SK-N-SH treated with all-trans-retinoic acid at 6 μM for 48 hours (cell line): Measurements from ENCODE around the gene RBM10.

Source experiments
- ATAC-seq: fragments of 200-7000 bp; cut with Tn5 transposase; 3 replicates; pipeline ENCODE4 v1.9.1; 2020; ENCODE audit warnings: mild to moderate bottlenecking, moderate library complexity
- ARNTL ChIP-seq: fragments of 450-650 bp; formaldehyde crosslinking; IDR thresholded peaks from 2 replicates; pipeline ENCODE4 v1.5.0; 2020; ENCODE audit warnings: low read depth, mild to moderate bottlenecking, moderate library complexity, borderline replicate concordance
- BACH2 ChIP-seq: fragments of 250-450 bp; sonication (Bioruptor Pico); IDR thresholded peaks from 2 replicates; pipeline ENCODE4 v1.9.0; 2021; ENCODE audit warnings: mild to moderate bottlenecking, borderline replicate concordance
- CSDC2 ChIP-seq: fragments of 250-450 bp; sonication (Bioruptor Pico); IDR thresholded peaks from 2 replicates; pipeline ENCODE4 v1.5.0; 2020; ENCODE audit warnings: mild to moderate bottlenecking, moderate library complexity
- ESRRG ChIP-seq: fragments of 250-450 bp; sonication (Bioruptor Pico); IDR thresholded peaks from 2 replicates; pipeline ENCODE4 v1.6.1; 2021; ENCODE audit warnings: mild to moderate bottlenecking
- OSR1 ChIP-seq: fragments of 250-450 bp; sonication (Bioruptor Pico); IDR thresholded peaks from 2 replicates; pipeline ENCODE4 v1.8.0; 2022; ENCODE audit warnings: moderate library complexity, mild to moderate bottlenecking, inconsistent platforms
- PATZ1 ChIP-seq: fragments of 250-450 bp; sonication (Bioruptor Pico); IDR thresholded peaks from 2 replicates; pipeline ENCODE4 v1.8.0; 2020; ENCODE audit warnings: mild to moderate bottlenecking, moderate library complexity, borderline replicate concordance
- POU6F1 ChIP-seq: fragments of 250-450 bp; sonication (Bioruptor Pico); IDR thresholded peaks from 2 replicates; pipeline ENCODE4 v1.8.0; 2021; ENCODE audit warnings: low read depth, mild to moderate bottlenecking, moderate library complexity, borderline replicate concordance
- PPARA ChIP-seq: fragments of 250-450 bp; sonication (Bioruptor Pico); IDR thresholded peaks from 2 replicates; pipeline ENCODE4 v1.5.0; 2020; ENCODE audit warnings: mild to moderate bottlenecking, borderline replicate concordance
- RARB ChIP-seq: fragments of 250-450 bp; sonication (Bioruptor Pico); IDR thresholded peaks from 2 replicates; pipeline ENCODE4 v1.8.0; 2021; ENCODE audit warnings: mild to moderate bottlenecking, moderate library complexity
- SNAI2 ChIP-seq: fragments of 250-450 bp; sonication (Bioruptor Pico); IDR thresholded peaks from 2 replicates; pipeline ENCODE4 v1.5.0; 2020; ENCODE audit warnings: mild to moderate bottlenecking, moderate library complexity
- TCF4 ChIP-seq: fragments of 250-450 bp; sonication (Bioruptor Pico); IDR thresholded peaks from 2 replicates; pipeline ENCODE4 v1.8.0; 2021; ENCODE audit warnings: mild to moderate bottlenecking, moderate library complexity, borderline replicate concordance
- TOX ChIP-seq: fragments of 250-450 bp; sonication (Bioruptor Pico); IDR thresholded peaks from 2 replicates; pipeline ENCODE4 v1.8.0; 2021; ENCODE audit warnings: mild to moderate bottlenecking, moderate library complexity, borderline replicate concordance
- ZC3H10 ChIP-seq: fragments of 250-450 bp; sonication (Bioruptor Pico); IDR thresholded peaks from 2 replicates; pipeline ENCODE4 v1.5.1; 2021; ENCODE audit warnings: mild to moderate bottlenecking, moderate library complexity
- ZFP3 ChIP-seq: fragments of 250-450 bp; sonication (Bioruptor Pico); IDR thresholded peaks from 2 replicates; pipeline ENCODE4 v1.5.0; 2020; ENCODE audit warnings: mild to moderate bottlenecking, moderate library complexity
- ZFP30 ChIP-seq: fragments of 450-650 bp; formaldehyde crosslinking; IDR thresholded peaks from 2 replicates; pipeline ENCODE4 v1.5.0; 2022; ENCODE audit warnings: mild to moderate bottlenecking, moderate library complexity
- ZNF565 ChIP-seq: fragments of 450-650 bp; formaldehyde crosslinking; conservative IDR thresholded peaks from 2 replicates; pipeline ENCODE4 v1.5.0; 2020; ENCODE audit warnings: low read depth, mild to moderate bottlenecking, moderate library complexity
- ZNF70 ChIP-seq: fragments of 450-650 bp; formaldehyde crosslinking; IDR thresholded peaks from 2 replicates; pipeline ENCODE4 v1.5.0; 2020; ENCODE audit warnings: mild to moderate bottlenecking, moderate library complexity
- ZNF8 ChIP-seq: fragments of 450-650 bp; formaldehyde crosslinking; IDR thresholded peaks from 2 replicates; pipeline ENCODE4 v1.5.0; 2020; ENCODE audit warnings: mild to moderate bottlenecking, moderate library complexity
- TF ChIP-seq, protein P1 (sequence below): fragments of 250-450 bp; sonication (Bioruptor Pico); IDR thresholded peaks from 2 replicates; pipeline ENCODE4 v1.5.1; 2020; ENCODE audit warnings: low read depth, mild to moderate bottlenecking, moderate library complexity
- TF ChIP-seq, protein P2 (sequence below): fragments of 250-450 bp; sonication (Bioruptor Pico); IDR thresholded peaks from 2 replicates; pipeline ENCODE4 v1.5.0; 2020; ENCODE audit warnings: mild to moderate bottlenecking, moderate library complexity

Gene RBM10

DNA sequence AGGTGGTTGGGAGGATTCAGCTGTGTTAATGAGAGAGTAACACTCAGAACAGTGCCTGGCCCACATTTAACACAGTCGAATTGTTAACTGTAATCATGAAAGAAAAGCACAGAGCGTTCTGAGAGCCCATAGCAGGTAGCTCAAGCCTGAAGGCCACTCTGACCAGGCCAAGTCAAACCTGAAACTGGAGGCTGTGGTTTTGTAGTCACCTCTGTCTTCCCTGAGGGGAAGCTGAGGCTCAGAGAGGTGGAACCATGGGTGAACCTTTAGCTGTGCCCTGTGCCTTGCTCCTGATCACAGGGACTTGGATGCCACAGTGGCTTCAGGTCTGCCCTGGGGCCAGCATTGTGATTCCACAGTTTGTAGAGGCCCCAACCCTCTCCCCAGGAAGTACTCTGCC is 32.1 kb downstream of the RBM10 start:
- TF ChIP-seq, protein P1, sequence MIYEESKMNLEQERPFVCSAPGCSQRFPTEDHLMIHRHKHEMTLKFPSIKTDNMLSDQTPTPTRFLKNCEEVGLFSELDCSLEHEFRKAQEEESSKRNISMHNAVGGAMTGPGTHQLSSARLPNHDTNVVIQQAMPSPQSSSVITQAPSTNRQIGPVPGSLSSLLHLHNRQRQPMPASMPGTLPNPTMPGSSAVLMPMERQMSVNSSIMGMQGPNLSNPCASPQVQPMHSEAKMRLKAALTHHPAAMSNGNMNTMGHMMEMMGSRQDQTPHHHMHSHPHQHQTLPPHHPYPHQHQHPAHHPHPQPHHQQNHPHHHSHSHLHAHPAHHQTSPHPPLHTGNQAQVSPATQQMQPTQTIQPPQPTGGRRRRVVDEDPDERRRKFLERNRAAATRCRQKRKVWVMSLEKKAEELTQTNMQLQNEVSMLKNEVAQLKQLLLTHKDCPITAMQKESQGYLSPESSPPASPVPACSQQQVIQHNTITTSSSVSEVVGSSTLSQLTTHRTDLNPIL (CRISPR knock-in tag): no peak
- no peak for TF ChIP-seq ARNTL (CRISPR knock-in tag)
- TF ChIP-seq BACH2 (CRISPR knock-in tag): no peak
- TF ChIP-seq PATZ1: no peak
- TF ChIP-seq ESRRG (CRISPR knock-in tag): no peak
- no peak for TF ChIP-seq ZNF70 (CRISPR knock-in tag)
- TF ChIP-seq SNAI2 (CRISPR knock-in tag): no peak
- TF ChIP-seq ZFP3: no peak
- no peak for ATAC-seq

GRCh38 chrX:47178337-47178736 is 33.3 kb downstream of the RBM10 start:
- no peak for TF ChIP-seq SNAI2 (CRISPR knock-in tag)
- TF ChIP-seq ZFP3: no peak
- no peak for TF ChIP-seq ESRRG (CRISPR knock-in tag)
- no peak for TF ChIP-seq TOX (CRISPR knock-in tag)
- no peak for TF ChIP-seq ZNF565 (CRISPR knock-in tag)
- TF ChIP-seq, protein P2, sequence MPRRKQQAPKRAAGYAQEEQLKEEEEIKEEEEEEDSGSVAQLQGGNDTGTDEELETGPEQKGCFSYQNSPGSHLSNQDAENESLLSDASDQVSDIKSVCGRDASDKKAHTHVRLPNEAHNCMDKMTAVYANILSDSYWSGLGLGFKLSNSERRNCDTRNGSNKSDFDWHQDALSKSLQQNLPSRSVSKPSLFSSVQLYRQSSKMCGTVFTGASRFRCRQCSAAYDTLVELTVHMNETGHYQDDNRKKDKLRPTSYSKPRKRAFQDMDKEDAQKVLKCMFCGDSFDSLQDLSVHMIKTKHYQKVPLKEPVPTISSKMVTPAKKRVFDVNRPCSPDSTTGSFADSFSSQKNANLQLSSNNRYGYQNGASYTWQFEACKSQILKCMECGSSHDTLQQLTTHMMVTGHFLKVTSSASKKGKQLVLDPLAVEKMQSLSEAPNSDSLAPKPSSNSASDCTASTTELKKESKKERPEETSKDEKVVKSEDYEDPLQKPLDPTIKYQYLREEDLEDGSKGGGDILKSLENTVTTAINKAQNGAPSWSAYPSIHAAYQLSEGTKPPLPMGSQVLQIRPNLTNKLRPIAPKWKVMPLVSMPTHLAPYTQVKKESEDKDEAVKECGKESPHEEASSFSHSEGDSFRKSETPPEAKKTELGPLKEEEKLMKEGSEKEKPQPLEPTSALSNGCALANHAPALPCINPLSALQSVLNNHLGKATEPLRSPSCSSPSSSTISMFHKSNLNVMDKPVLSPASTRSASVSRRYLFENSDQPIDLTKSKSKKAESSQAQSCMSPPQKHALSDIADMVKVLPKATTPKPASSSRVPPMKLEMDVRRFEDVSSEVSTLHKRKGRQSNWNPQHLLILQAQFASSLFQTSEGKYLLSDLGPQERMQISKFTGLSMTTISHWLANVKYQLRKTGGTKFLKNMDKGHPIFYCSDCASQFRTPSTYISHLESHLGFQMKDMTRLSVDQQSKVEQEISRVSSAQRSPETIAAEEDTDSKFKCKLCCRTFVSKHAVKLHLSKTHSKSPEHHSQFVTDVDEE (CRISPR knock-in tag): no peak
- no peak for TF ChIP-seq OSR1 (CRISPR knock-in tag)
- no peak for TF ChIP-seq RARB (CRISPR knock-in tag)
- no peak for TF ChIP-seq TCF4 (CRISPR knock-in tag)
- no peak for TF ChIP-seq PPARA (CRISPR knock-in tag)
- no peak for TF ChIP-seq BACH2 (CRISPR knock-in tag)
- TF ChIP-seq, protein P1 (CRISPR knock-in tag): no peak
- TF ChIP-seq ZC3H10 (CRISPR knock-in tag): no peak
- TF ChIP-seq ZNF70 (CRISPR knock-in tag): no peak
- TF ChIP-seq CSDC2 (CRISPR knock-in tag): no peak
- TF ChIP-seq ZNF8 (CRISPR knock-in tag): no peak
- no peak for TF ChIP-seq POU6F1 (CRISPR knock-in tag)
- no peak for TF ChIP-seq ZFP30 (CRISPR knock-in tag)
- TF ChIP-seq PATZ1: no peak
- TF ChIP-seq ARNTL (CRISPR knock-in tag): no peak
- ATAC-seq: no peak
